Mesendoderm (in vitro differentiated cells): ENCODE data around the gene PDCD5. TPM values are rescaled to one million over a fixed set of nuclear protein-coding genes. Genes with fewer than 3 reads are reported as not detected.

Experiments used
- DNase-seq: peaks from one replicate; pipeline ENCODE4 v3.0.0; 2013
- H2AK5ac ChIP-seq: 2 replicates; pipeline ENCODE4 v1.6.1; 2013; ENCODE audit warnings: low read length, inconsistent platforms
- H2BK120ac ChIP-seq: 2 replicates; pipeline ENCODE4 v1.6.1; 2013; ENCODE audit warnings: low read depth, mild to moderate bottlenecking, low read length, moderate library complexity, mixed read lengths
- H2BK15ac ChIP-seq: replicated peaks from 2 replicates; pipeline ENCODE4 v1.6.1; 2013; ENCODE audit warnings: low read depth, mild to moderate bottlenecking, moderate library complexity
- H2BK5ac ChIP-seq: 2 replicates; pipeline ENCODE4 v1.6.1; 2013; ENCODE audit warnings: low read length, inconsistent platforms
- H3K18ac ChIP-seq: 2 replicates; pipeline ENCODE4 v1.6.1; 2013; ENCODE audit warnings: mild to moderate bottlenecking, low read length, mixed read lengths
- H3K23ac ChIP-seq: one replicate; pipeline ENCODE4 v1.6.1; 2013; ENCODE audit warnings: low read length
- H3K27ac ChIP-seq: 2 replicates; pipeline ENCODE4 v1.5.1; 2013; ENCODE audit warnings: low read depth, mild to moderate bottlenecking, inconsistent platforms, low read length, moderate library complexity
- H3K27me3 ChIP-seq: 2 replicates; pipeline ENCODE4 v1.6.1; 2013; ENCODE audit warnings: low read length, control low read depth, mild to moderate bottlenecking, inconsistent platforms; ENCODE audit not compliant: insufficient read depth, poor library complexity
- H3K36me3 ChIP-seq: 2 replicates; pipeline ENCODE4 v1.6.1; 2013; ENCODE audit warnings: low read length, inconsistent platforms; ENCODE audit not compliant: control insufficient read depth, insufficient read depth
- H3K4ac ChIP-seq: one replicate; pipeline ENCODE4 v1.6.1; 2013; ENCODE audit warnings: low read depth, mild to moderate bottlenecking, low read length, moderate library complexity
- H3K4me1 ChIP-seq: 2 replicates; pipeline ENCODE4 v1.6.1; 2013; ENCODE audit warnings: low read depth, low read length, inconsistent platforms; ENCODE audit not compliant: control insufficient read depth
- H3K4me2 ChIP-seq: 2 replicates; pipeline ENCODE4 v1.6.1; 2013; ENCODE audit warnings: low read length
- H3K4me3 ChIP-seq: 2 replicates; pipeline ENCODE4 v1.5.1; 2013; ENCODE audit warnings: mild to moderate bottlenecking, low read length
- H3K56ac ChIP-seq: one replicate; pipeline ENCODE4 v1.6.1; 2013; ENCODE audit warnings: low read length
- H3K79me1 ChIP-seq: 2 replicates; pipeline ENCODE4 v1.6.1; 2013; ENCODE audit warnings: low read length, inconsistent platforms
- H3K79me2 ChIP-seq: 2 replicates; pipeline ENCODE4 v1.6.1; 2013; ENCODE audit warnings: mild to moderate bottlenecking, low read length; ENCODE audit not compliant: control insufficient read depth, insufficient read depth
- H3K9ac ChIP-seq: 2 replicates; pipeline ENCODE4 v1.6.1; 2013; ENCODE audit warnings: low read length, inconsistent platforms
- H4K5ac ChIP-seq: one replicate; pipeline ENCODE4 v1.6.1; 2013; ENCODE audit warnings: low read length
- H4K8ac ChIP-seq: one replicate; pipeline ENCODE4 v1.6.1; 2013; ENCODE audit warnings: low read depth, mild to moderate bottlenecking, control low read depth, low read length, moderate library complexity
- WGBS: extraction: QIAGEN DNeasy Blood & Tissue Kit; methylation state at CpG from one replicate; pipeline ENCODE4 v1.1.7; 2013; ENCODE audit warnings: low lambda C conversion rate, missing lambda C conversion rate; ENCODE audit not compliant: insufficient coverage; ENCODE audit errors: extremely low coverage; 5-methylcytosine and 5-hydroxymethylcytosine counted together
- polyA plus RNA-seq, 2 experiments: library from polyadenylated mRNA; stranded (reverse); fragments of 200-250 nt; gene quantifications; one replicate each; pipeline ENCODE4 v1.2.3, GENCODE V29; 2013

Gene PDCD5
- polyA plus RNA-seq (2013, experiment 1 of 2): 405 TPM
- polyA plus RNA-seq (2013, experiment 2 of 2): 401 TPM

- H3K56ac ChIP-seq: peak within 1 kb of the TSS; percentile 92
- H3K18ac ChIP-seq: peak within 1 kb of the TSS; percentile 68
- WGBS: no CpG with 5 or more reads among the region's 81 CpGs
- no peak within 1 kb of the TSS for H2AK5ac ChIP-seq
- peaks cover 5% of the 10 kb centered on the region for H3K36me3 ChIP-seq
- H3K4me2 ChIP-seq: peak within 1 kb of the TSS; percentile 90
- H3K27ac ChIP-seq: no peak within 1 kb of the TSS
- peak within 1 kb of the TSS; percentile 91 for H3K23ac ChIP-seq
- peaks cover 9% of the 10 kb centered on the region for H3K79me1 ChIP-seq
- H2BK120ac ChIP-seq: no peak within 1 kb of the TSS
- no peak within 1 kb of the TSS for H4K8ac ChIP-seq
- no peak within 1 kb of the TSS for H2BK15ac ChIP-seq
- no peaks in the 10 kb centered on the region for H3K27me3 ChIP-seq
- no peak within 1 kb of the TSS for H4K5ac ChIP-seq
- peak within 1 kb of the TSS; percentile 85 for H3K4me3 ChIP-seq
- peaks cover 8% of the 10 kb centered on the region for H3K79me2 ChIP-seq
- no peak within 1 kb of the TSS for H2BK5ac ChIP-seq
- peak; percentile 93 for DNase-seq
- peaks cover 2% of the 10 kb centered on the region for H3K4me1 ChIP-seq
- H3K9ac ChIP-seq: peak within 1 kb of the TSS; percentile 92
- H3K4ac ChIP-seq: peak within 1 kb of the TSS; percentile 82
These were observed at the start of gene PDCD5 for GRCh38 chr19:32580901-32581704. PDCD5 (plus strand) TSS chr19:32581190; CDS start chr19:32581262, 72 bp downstream.

- no peak overlapping the region for H2BK15ac ChIP-seq
- no peaks in the 10 kb centered on the region for H3K79me1 ChIP-seq
- DNase-seq: no peak
- H3K4me2 ChIP-seq: no peak overlapping the region
- no peak overlapping the region for H2AK5ac ChIP-seq
- no peak overlapping the region for H4K8ac ChIP-seq
- H3K36me3 ChIP-seq: no peaks in the 10 kb centered on the region
- no peaks in the 10 kb centered on the region for H3K79me2 ChIP-seq
- H2BK120ac ChIP-seq: no peak overlapping the region
- H3K4me1 ChIP-seq: no peaks in the 10 kb centered on the region
- no peak overlapping the region for H3K4ac ChIP-seq
- no peak overlapping the region for H3K56ac ChIP-seq
- H3K23ac ChIP-seq: no peak overlapping the region
- H3K27me3 ChIP-seq: no peaks in the 10 kb centered on the region
- no peak overlapping the region for H3K27ac ChIP-seq
- no peak overlapping the region for H3K18ac ChIP-seq
- no peak overlapping the region for H4K5ac ChIP-seq
- no peak overlapping the region for H2BK5ac ChIP-seq
- H3K4me3 ChIP-seq: no peak overlapping the region
- no peak overlapping the region for H3K9ac ChIP-seq
- no CpG with 5 or more reads among the region's 3 CpGs for WGBS
These were observed 48.8 kb upstream of the PDCD5 start for GRCh38 chr19:32532233-32532632.

- no peak overlapping the region for H3K27ac ChIP-seq
- no peak overlapping the region for H3K4me2 ChIP-seq
- H4K8ac ChIP-seq: no peak overlapping the region
- H3K4me3 ChIP-seq: no peak overlapping the region
- no CpG with 5 or more reads among the region's 5 CpGs for WGBS
- DNase-seq: no peak
- H2BK15ac ChIP-seq: no peak overlapping the region
- no peak overlapping the region for H3K4ac ChIP-seq
- H3K23ac ChIP-seq: no peak overlapping the region
- no peak overlapping the region for H2BK120ac ChIP-seq
- H3K18ac ChIP-seq: no peak overlapping the region
- H3K4me1 ChIP-seq: no peaks in the 10 kb centered on the region
- H4K5ac ChIP-seq: no peak overlapping the region
- H3K79me2 ChIP-seq: no peaks in the 10 kb centered on the region
- H3K79me1 ChIP-seq: no peaks in the 10 kb centered on the region
- H3K36me3 ChIP-seq: no peaks in the 10 kb centered on the region
- H3K9ac ChIP-seq: no peak overlapping the region
- H3K27me3 ChIP-seq: no peaks in the 10 kb centered on the region
- no peak overlapping the region for H2AK5ac ChIP-seq
- no peak overlapping the region for H2BK5ac ChIP-seq
- H3K56ac ChIP-seq: no peak overlapping the region
These were observed 43.4 kb upstream of the PDCD5 start for GRCh38 chr19:32537580-32537979.

- Histone ChIP-seq H3K56ac (no peak overlapping the region), H3K9ac (no peak overlapping the region), H3K27me3 (no peaks in the 10 kb centered on the region), H3K79me1 (no peaks in the 10 kb centered on the region), H3K79me2 (no peaks in the 10 kb centered on the region), H3K36me3 (no peaks in the 10 kb centered on the region), H3K23ac (no peak overlapping the region), H4K5ac (no peak overlapping the region), H3K27ac (no peak overlapping the region), H4K8ac (no peak overlapping the region), H3K4me2 (no peak overlapping the region), H2BK120ac (no peak overlapping the region), H2BK5ac (no peak overlapping the region), H2BK15ac (no peak overlapping the region), H2AK5ac (no peak overlapping the region), H3K18ac (no peak overlapping the region), H3K4ac (no peak overlapping the region), H3K4me1 (no peaks in the 10 kb centered on the region), H3K4me3 (no peak overlapping the region)
- no CpG with 5 or more reads among the region's 12 CpGs for WGBS
- DNase-seq: no peak
These were observed 41.6 kb upstream of the PDCD5 start for GRCh38 chr19:32539240-32539916.

- H3K9ac ChIP-seq: no peak overlapping the region
- no peak overlapping the region for H3K4me2 ChIP-seq
- H3K4me3 ChIP-seq: no peak overlapping the region
- H3K4me1 ChIP-seq: no peaks in the 10 kb centered on the region
- no peaks in the 10 kb centered on the region for H3K36me3 ChIP-seq
- no peak overlapping the region for H3K18ac ChIP-seq
- no peak overlapping the region for H2BK120ac ChIP-seq
- H3K56ac ChIP-seq: no peak overlapping the region
- no CpG with 5 or more reads among the region's 3 CpGs for WGBS
- no peaks in the 10 kb centered on the region for H3K27me3 ChIP-seq
- H2AK5ac ChIP-seq: no peak overlapping the region
- H2BK15ac ChIP-seq: no peak overlapping the region
- H4K8ac ChIP-seq: no peak overlapping the region
- no peaks in the 10 kb centered on the region for H3K79me1 ChIP-seq
- no peak for DNase-seq
- no peak overlapping the region for H4K5ac ChIP-seq
- no peak overlapping the region for H3K27ac ChIP-seq
- no peak overlapping the region for H3K23ac ChIP-seq
- H2BK5ac ChIP-seq: no peak overlapping the region
- no peaks in the 10 kb centered on the region for H3K79me2 ChIP-seq
- H3K4ac ChIP-seq: no peak overlapping the region
These were observed 40.4 kb upstream of the PDCD5 start for GRCh38 chr19:32540621-32541020.
